ENCODE data around the gene PTPRJ. TPM values are rescaled to one million over a fixed set of nuclear protein-coding genes. Genes with fewer than 3 reads are reported as not detected.

PTPRJ gene
- total RNA-seq, 1 donor from 2014 or later = 18.9 TPM

- H3K27ac Mint-ChIP-seq = no peak overlapping the region
- no peak overlapping the region for H3K4me3 Mint-ChIP-seq (ENCODE audit: low read depth)
- TF ChIP-seq CTCF (IDR thresholded peaks at IDR 0.05; ENCODE audit: unreplicated experiment) = no peak
- H3K36me3 Mint-ChIP-seq (ENCODE audit: insufficient read depth) = no peaks in the 10 kb centered on the region
- DNase-seq (ENCODE audit: low spot score, unreplicated experiment) = no peak
- no peaks in the 10 kb centered on the region for H3K27me3 Mint-ChIP-seq
- H3K9me3 Mint-ChIP-seq (ENCODE audit: low read depth) = no peaks in the 10 kb centered on the region
- H3K4me1 Mint-ChIP-seq (ENCODE audit: low read depth) = peaks cover 7% of the 10 kb centered on the region
Measured at GRCh38 chr11:48005136-48005535, 24.8 kb downstream of the PTPRJ start.

GRCh38 chr11:48005831-48006270 lies 25.5 kb downstream of the PTPRJ start:
- no peak overlapping the region for H3K4me3 Mint-ChIP-seq (ENCODE audit: low read depth)
- H3K27me3 Mint-ChIP-seq = no peaks in the 10 kb centered on the region
- no peak for DNase-seq (ENCODE audit: low spot score, unreplicated experiment)
- H3K9me3 Mint-ChIP-seq (ENCODE audit: low read depth) = no peaks in the 10 kb centered on the region
- no peaks in the 10 kb centered on the region for H3K36me3 Mint-ChIP-seq (ENCODE audit: insufficient read depth)
- H3K4me1 Mint-ChIP-seq (ENCODE audit: low read depth) = peaks cover 9% of the 10 kb centered on the region
- no peak for TF ChIP-seq CTCF (IDR thresholded peaks at IDR 0.05; ENCODE audit: unreplicated experiment)
- no peak overlapping the region for H3K27ac Mint-ChIP-seq

GRCh38 chr11:48006301-48006992 lies 26.1 kb downstream of the PTPRJ start:
- H3K4me3 Mint-ChIP-seq (ENCODE audit: low read depth) = no peak overlapping the region
- no peak for DNase-seq (ENCODE audit: low spot score, unreplicated experiment)
- TF ChIP-seq CTCF (IDR thresholded peaks at IDR 0.05; ENCODE audit: unreplicated experiment) = no peak
- H3K36me3 Mint-ChIP-seq (ENCODE audit: insufficient read depth) = no peaks in the 10 kb centered on the region
- no peak overlapping the region for H3K27ac Mint-ChIP-seq
- H3K4me1 Mint-ChIP-seq (ENCODE audit: low read depth) = peaks cover 11% of the 10 kb centered on the region
- no peaks in the 10 kb centered on the region for H3K27me3 Mint-ChIP-seq
- no peaks in the 10 kb centered on the region for H3K9me3 Mint-ChIP-seq (ENCODE audit: low read depth)

- Mint-ChIP-seq H3K27ac (no peak overlapping the region), H3K4me3 (ENCODE audit: low read depth) (no peak overlapping the region), H3K36me3 (ENCODE audit: insufficient read depth) (no peaks in the 10 kb centered on the region), H3K27me3 (no peaks in the 10 kb centered on the region), H3K9me3 (ENCODE audit: low read depth) (no peaks in the 10 kb centered on the region), H3K4me1 (ENCODE audit: low read depth) (peaks cover 10% of the 10 kb centered on the region)
- no peak for TF ChIP-seq CTCF (IDR thresholded peaks at IDR 0.05; ENCODE audit: unreplicated experiment)
- DNase-seq (ENCODE audit: low spot score, unreplicated experiment) = no peak
Measured at GRCh38 chr11:48007677-48008076, 27.3 kb downstream of the PTPRJ start.

GRCh38 chr11:48008951-48009270 lies 28.6 kb downstream of the PTPRJ start:
- Mint-ChIP-seq H3K27me3 (no peaks in the 10 kb centered on the region), H3K4me1 (ENCODE audit: low read depth) (peaks cover 11% of the 10 kb centered on the region), H3K27ac (no peak overlapping the region), H3K4me3 (ENCODE audit: low read depth) (no peak overlapping the region), H3K9me3 (ENCODE audit: low read depth) (no peaks in the 10 kb centered on the region), H3K36me3 (ENCODE audit: insufficient read depth) (no peaks in the 10 kb centered on the region)
- TF ChIP-seq CTCF (IDR thresholded peaks at IDR 0.05; ENCODE audit: unreplicated experiment) = no peak
- DNase-seq (ENCODE audit: low spot score, unreplicated experiment) = no peak
